ENCODE data around the gene ATP6AP2. TPM values are rescaled to one million over a fixed set of nuclear protein-coding genes. Genes with fewer than 3 reads are reported as not detected.
A peak's percentile ranks its signal among the peaks of the same experiment; 100 is the strongest.

The ATP6AP2 gene
- total RNA-seq, 1 donor, result 94.6 TPM

DNA sequence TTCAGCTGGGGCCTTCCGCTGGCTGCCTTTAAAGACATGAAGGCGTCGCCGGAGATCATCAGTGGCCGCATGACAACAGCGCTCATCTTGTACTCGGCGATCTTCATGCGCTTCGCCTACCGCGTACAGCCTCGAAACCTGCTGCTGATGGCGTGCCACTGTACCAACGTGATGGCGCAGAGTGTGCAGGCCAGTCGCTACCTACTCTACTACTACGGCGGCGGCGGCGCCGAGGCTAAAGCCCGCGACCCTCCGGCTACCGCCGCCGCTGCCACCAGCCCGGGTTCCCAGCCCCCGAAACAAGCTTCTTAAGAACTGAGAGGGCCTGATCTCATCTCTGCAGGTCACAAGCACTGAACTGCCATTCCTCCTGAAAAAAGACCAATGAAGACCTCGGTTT lies 42.9 kb downstream of the ATP6AP2 start:
- TF ChIP-seq, protein P1, sequence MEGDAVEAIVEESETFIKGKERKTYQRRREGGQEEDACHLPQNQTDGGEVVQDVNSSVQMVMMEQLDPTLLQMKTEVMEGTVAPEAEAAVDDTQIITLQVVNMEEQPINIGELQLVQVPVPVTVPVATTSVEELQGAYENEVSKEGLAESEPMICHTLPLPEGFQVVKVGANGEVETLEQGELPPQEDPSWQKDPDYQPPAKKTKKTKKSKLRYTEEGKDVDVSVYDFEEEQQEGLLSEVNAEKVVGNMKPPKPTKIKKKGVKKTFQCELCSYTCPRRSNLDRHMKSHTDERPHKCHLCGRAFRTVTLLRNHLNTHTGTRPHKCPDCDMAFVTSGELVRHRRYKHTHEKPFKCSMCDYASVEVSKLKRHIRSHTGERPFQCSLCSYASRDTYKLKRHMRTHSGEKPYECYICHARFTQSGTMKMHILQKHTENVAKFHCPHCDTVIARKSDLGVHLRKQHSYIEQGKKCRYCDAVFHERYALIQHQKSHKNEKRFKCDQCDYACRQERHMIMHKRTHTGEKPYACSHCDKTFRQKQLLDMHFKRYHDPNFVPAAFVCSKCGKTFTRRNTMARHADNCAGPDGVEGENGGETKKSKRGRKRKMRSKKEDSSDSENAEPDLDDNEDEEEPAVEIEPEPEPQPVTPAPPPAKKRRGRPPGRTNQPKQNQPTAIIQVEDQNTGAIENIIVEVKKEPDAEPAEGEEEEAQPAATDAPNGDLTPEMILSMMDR (IDR thresholded peaks at IDR 0.05; ENCODE audit: insufficient read depth, low read depth, low read length), result no peak
- no peak overlapping the region for H3K4me3 ChIP-seq (ENCODE audit: low read depth, low read length)
- no peak for DNase-seq (ENCODE audit: low read depth)

DNA sequence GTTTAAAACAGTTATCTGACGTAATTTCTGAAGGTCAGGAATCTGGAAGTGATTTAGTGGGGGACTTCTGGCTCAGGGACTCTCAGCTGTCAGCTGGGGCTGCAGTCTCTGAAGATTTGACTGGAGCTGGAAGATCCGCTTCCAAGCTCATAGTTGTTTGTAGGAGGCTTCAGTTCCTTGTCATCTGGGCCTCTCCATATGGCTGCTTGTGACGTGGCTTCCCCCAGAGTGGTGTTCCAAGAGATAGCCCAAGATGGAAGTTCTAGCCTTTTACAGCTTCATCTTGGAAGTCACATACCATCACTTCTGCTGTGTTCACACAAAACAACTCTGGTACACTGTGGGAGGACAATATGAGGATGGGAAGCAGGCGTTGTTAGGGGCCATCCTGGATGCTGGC lies 44.5 kb downstream of the ATP6AP2 start:
- TF ChIP-seq, protein P1 (IDR thresholded peaks at IDR 0.05; ENCODE audit: insufficient read depth, low read depth, low read length), result no peak
- no peak for DNase-seq (ENCODE audit: low read depth)
- no peak overlapping the region for H3K4me3 ChIP-seq (ENCODE audit: low read depth, low read length)

DNA sequence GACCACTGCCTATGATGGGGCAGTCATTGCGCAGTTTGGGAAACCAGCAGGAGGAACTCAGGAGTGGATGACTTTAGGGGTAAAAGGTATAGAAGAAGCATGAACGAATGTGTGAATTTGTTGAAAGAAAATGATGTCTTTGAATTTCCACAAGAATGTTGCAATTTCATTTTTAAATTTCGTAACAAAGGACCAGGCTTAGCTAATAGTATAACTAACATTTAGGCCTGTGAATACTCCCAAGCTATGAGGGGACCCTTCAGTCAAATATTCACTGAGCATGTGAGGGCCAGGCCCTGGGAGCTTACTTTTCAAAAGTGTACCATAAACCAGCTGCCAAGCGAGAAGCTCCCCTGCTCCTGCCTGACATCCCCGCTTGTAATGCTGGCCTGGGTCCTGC lies 47.7 kb downstream of the ATP6AP2 start:
- TF ChIP-seq, protein P1 (IDR thresholded peaks at IDR 0.05; ENCODE audit: insufficient read depth, low read depth, low read length), result no peak
- H3K4me3 ChIP-seq (ENCODE audit: low read depth, low read length), result no peak overlapping the region
- peak; percentile 55 for DNase-seq (ENCODE audit: low read depth)

DNA sequence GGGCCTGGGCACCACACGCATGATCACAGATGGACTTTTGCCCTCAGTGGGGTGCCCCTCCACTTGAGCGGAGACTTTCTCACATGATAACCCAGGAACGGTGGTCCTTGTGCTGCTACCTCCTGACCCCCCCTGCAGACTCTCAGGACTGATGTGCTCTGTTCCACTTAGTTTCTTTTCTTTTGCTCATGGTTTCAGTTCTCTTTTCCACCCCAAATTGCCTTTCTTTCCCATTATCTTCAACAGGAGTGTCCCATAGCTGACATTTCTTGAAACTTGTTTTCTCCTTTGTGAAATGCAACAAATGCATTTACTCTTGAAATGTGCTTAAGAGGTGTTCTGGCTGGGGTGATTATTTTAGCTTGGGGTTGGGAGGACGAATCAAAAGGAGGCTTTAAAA lies 51.4 kb downstream of the ATP6AP2 start:
- TF ChIP-seq, protein P1 (IDR thresholded peaks at IDR 0.05; ENCODE audit: insufficient read depth, low read depth, low read length), result no peak
- DNase-seq (ENCODE audit: low read depth), result no peak
- H3K4me3 ChIP-seq (ENCODE audit: low read depth, low read length), result no peak overlapping the region

DNA sequence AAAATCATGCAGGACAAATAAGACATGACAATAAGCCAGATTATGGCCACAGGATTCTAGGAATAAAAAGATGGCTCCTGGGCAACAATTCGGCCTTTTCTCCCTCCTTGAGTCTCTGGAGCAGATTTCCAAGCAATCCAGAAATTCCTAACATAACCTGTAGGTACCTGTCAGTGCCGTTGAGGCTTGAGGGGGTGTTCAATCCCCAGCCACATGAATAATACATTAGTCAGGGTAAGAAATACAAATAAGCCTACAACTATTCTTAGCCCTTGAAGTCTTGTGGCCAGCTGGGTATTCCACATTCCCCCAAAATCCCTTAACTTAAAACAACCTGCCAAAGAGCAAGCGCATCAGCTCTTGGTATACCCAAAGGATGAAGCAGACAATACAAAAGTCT lies 56.9 kb downstream of the ATP6AP2 start:
- DNase-seq (ENCODE audit: low read depth), result no peak
- TF ChIP-seq, protein P1 (IDR thresholded peaks at IDR 0.05; ENCODE audit: insufficient read depth, low read depth, low read length), result no peak
- no peak overlapping the region for H3K4me3 ChIP-seq (ENCODE audit: low read depth, low read length)

DNA sequence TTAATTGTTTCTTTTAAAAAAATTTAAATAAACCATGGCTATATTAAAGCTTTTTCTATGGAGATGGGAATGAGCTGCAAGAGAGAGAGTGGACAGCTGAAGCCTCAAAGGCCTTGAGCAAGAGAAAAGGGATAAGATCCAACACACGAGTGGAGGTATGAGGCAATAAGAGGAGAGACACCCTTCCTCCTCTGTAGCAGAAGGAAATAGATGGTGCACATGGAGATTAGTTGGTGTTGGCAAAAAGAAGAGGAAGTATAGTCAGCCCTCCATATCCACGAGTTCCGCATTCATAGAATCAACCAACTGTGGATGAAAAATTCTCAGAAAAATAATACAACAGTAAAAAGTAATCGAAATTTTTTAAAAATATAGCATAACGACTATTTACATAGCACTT lies 63.4 kb downstream of the ATP6AP2 start:
- DNase-seq (ENCODE audit: low read depth), result peak; percentile 76
- peak overlapping the region; percentile 55 for H3K4me3 ChIP-seq (ENCODE audit: low read depth, low read length)
- TF ChIP-seq, protein P1 (IDR thresholded peaks at IDR 0.05; ENCODE audit: insufficient read depth, low read depth, low read length), result no peak

DNA sequence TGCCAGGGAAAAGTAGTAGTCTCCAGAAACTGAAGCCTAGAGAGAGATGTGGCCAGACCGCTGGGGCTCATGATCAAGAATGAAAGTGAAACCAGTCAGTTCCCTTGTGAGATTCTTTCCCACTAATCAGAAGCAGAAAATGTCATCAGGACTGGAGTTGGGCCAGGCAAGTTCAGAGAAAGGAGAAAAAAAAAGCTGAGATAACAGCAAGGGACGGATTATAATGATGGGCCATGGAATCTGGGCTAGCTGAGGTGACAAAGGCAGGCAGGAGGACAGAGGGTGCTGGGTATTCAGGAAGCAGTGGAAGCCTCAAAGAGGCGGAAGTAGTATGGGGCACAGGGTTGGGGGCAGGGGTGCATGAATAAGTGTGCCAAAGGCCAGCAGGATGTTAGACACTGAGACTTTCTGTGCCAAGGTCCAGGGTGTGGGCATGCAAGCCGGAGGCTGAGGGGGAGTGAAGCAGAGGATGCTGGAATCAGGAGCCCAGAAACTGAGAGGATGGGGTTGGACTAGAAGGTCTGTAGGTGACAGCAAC lies 64.1 kb downstream of the ATP6AP2 start:
- TF ChIP-seq, protein P1 (IDR thresholded peaks at IDR 0.05; ENCODE audit: insufficient read depth, low read depth, low read length), result no peak
- peak; percentile 82 for DNase-seq (ENCODE audit: low read depth)
- H3K4me3 ChIP-seq (ENCODE audit: low read depth, low read length), result peak overlapping the region; percentile 55
